HepG2 (cell line): ENCODE data around the gene ZNF189. TPM values are rescaled to one million over a fixed set of nuclear protein-coding genes. Genes with fewer than 3 reads are reported as not detected.

ENCODE experiments used
- ATF7 ChIP-seq, 2 experiments: fragments of 450-650 bp in 1 of 2; sonication (generic) in 1 of 2; formaldehyde crosslinking in 1 of 2; IDR thresholded peaks; 2 replicates each; pipeline versions ENCODE4 v1.4.0 to v1.6.1; 2016 to 2020; ENCODE audit warnings: antibody characterized with exemption in 1 of 2, mild to moderate bottlenecking in 1 of 2, missing genetic modification reagents in 1 of 2
- BCL3 ChIP-seq: sonication (generic); formaldehyde crosslinking; IDR thresholded peaks from 2 replicates; pipeline ENCODE4 v1.5.1; 2020; ENCODE audit warnings: mild to moderate bottlenecking, missing genetic modification reagents, moderate library complexity
- FOXO1 ChIP-seq: sonication (generic); formaldehyde crosslinking; IDR thresholded peaks from 2 replicates; pipeline ENCODE4 v1.4.0; 2020; ENCODE audit warnings: missing genetic modification reagents
- MIER2 ChIP-seq: IDR thresholded peaks from 2 replicates; pipeline ENCODE4 v1.6.1; 2016; ENCODE audit warnings: missing biosample characterization, missing genetic modification reagents
- PRDM4 ChIP-seq: sonication (generic); formaldehyde crosslinking; IDR thresholded peaks from 2 replicates; pipeline ENCODE4 v1.9.0; 2021; ENCODE audit warnings: missing genetic modification reagents, borderline replicate concordance
- RFXANK ChIP-seq: IDR thresholded peaks from 2 replicates; pipeline ENCODE4 v1.6.1; 2016
- TIGD3 ChIP-seq: sonication (generic); formaldehyde crosslinking; IDR thresholded peaks from 2 replicates; pipeline ENCODE4 v1.5.1; 2020; ENCODE audit warnings: mild to moderate bottlenecking, missing genetic modification reagents, borderline replicate concordance
- ZGPAT ChIP-seq: IDR thresholded peaks from 2 replicates; pipeline ENCODE4 v1.6.1; 2016; ENCODE audit warnings: mild to moderate bottlenecking
- ZNF17 ChIP-seq: sonication (generic); formaldehyde crosslinking; IDR thresholded peaks from 2 replicates; pipeline ENCODE4 v1.5.0; 2020; ENCODE audit warnings: mild to moderate bottlenecking, missing genetic modification reagents
- ZNF263 ChIP-seq: sonication (generic); formaldehyde crosslinking; IDR thresholded peaks from 2 replicates; pipeline ENCODE4 v1.4.0; 2020; ENCODE audit warnings: missing genetic modification reagents
- ZNF280B ChIP-seq: sonication (generic); formaldehyde crosslinking; IDR thresholded peaks from 2 replicates; pipeline ENCODE4 v1.5.0; 2020; ENCODE audit warnings: missing genetic modification reagents, mild to moderate bottlenecking, borderline replicate concordance
- ZNF3 ChIP-seq: IDR thresholded peaks from 2 replicates; pipeline ENCODE4 v1.7.0; 2017; ENCODE audit warnings: inconsistent platforms
- ZNF484 ChIP-seq: sonication (generic); formaldehyde crosslinking; IDR thresholded peaks from 2 replicates; pipeline ENCODE4 v1.5.1; 2020; ENCODE audit warnings: mild to moderate bottlenecking, low read depth, missing genetic modification reagents, borderline replicate concordance
- ZNF574 ChIP-seq: sonication (generic); formaldehyde crosslinking; IDR thresholded peaks from 2 replicates; pipeline ENCODE4 v1.4.0; 2020; ENCODE audit warnings: missing genetic modification reagents
- ZNF660 ChIP-seq: sonication (generic); formaldehyde crosslinking; IDR thresholded peaks from 2 replicates; pipeline ENCODE4 v1.5.1; 2020; ENCODE audit warnings: mild to moderate bottlenecking, low read depth, missing genetic modification reagents, borderline replicate concordance
- ZNF800 ChIP-seq: sonication (generic); formaldehyde crosslinking; IDR thresholded peaks from 2 replicates; pipeline ENCODE4 v1.4.0; 2020; ENCODE audit warnings: missing genetic modification reagents
- polyA plus RNA-seq, 8 experiments: library from polyadenylated mRNA; depleted of rRNA in 3 of 8; stranded (reverse) in 7 of 8; unstranded in 1 of 8; fragments of >200 nt; fragmentation: Illumina TruSeq in 4 of 8; extraction: Trizol in 4 of 8; gene quantifications; 2 replicates each; pipeline versions ENCODE4 v1.2.1 to v1.2.3, GENCODE V29; 2011 to 2016; ENCODE audit warnings: low read depth in 4 of 8, missing spikeins in 1 of 8, mixed read lengths in 1 of 8; ENCODE audit not compliant: insufficient read depth in 1 of 8
- total RNA-seq, 5 experiments: library from RNA; depleted of rRNA; stranded (reverse); fragments of >200 nt; fragmentation: Illumina TruSeq; extraction: Trizol; gene quantifications; 2 replicates each; pipeline ENCODE4 v1.2.3, GENCODE V29; 2016; ENCODE audit warnings: low read depth in 1 of 5

Gene ZNF189
- total and polyA plus RNA-seq, 2 of the 13 experiments (the other 11 are each of a cell fraction or from before 2014, with no cell fraction given): 8.4 to 50.0 TPM

GRCh38 chr9:101421653-101422065, 23.0 kb downstream of the ZNF189 start (continued):
- TF ChIP-seq ZNF574 (CRISPR knock-in tag): peak; percentile 77
- 0 out of 2 replicates have a peak, but pooled peaks have one; percentile 23 for TF ChIP-seq ZNF800
- no peak for TF ChIP-seq ZNF660 (CRISPR knock-in tag)
- no peak for TF ChIP-seq ZNF17 (CRISPR knock-in tag)
- TF ChIP-seq PRDM4 (CRISPR knock-in tag): no peak
- 0 out of 2 replicates have a peak, but pooled peaks have one; percentile 71 for TF ChIP-seq RFXANK (CRISPR knock-in tag)
- TF ChIP-seq FOXO1 (CRISPR knock-in tag): peak; percentile 70; the same call in 1 of the 2 replicates
- no peak for TF ChIP-seq ZNF3 (CRISPR knock-in tag)
- TF ChIP-seq ZNF484: no peak
- no peak for TF ChIP-seq ZNF263 (CRISPR knock-in tag)
- TF ChIP-seq BCL3: 0 out of 2 replicates have a peak, but pooled peaks have one; percentile 62
- TF ChIP-seq ZNF280B: no peak
- no peak for TF ChIP-seq ATF7 (IDR thresholded peaks at IDR 0.05)
- TF ChIP-seq ATF7 (CRISPR knock-in tag; IDR thresholded peaks at IDR 0.05): no peak
- peak; percentile 78; the same call in 1 of the 2 replicates for TF ChIP-seq ZGPAT (CRISPR knock-in tag)
- peak; percentile 36; the same call in 1 of the 2 replicates for TF ChIP-seq MIER2 (CRISPR knock-in tag)
- TF ChIP-seq TIGD3 (CRISPR knock-in tag): no peak
